PC-9 (cell line): ENCODE measurements around the gene HSPA8. TPM values are rescaled to one million over a fixed set of nuclear protein-coding genes. Genes with fewer than 3 reads are reported as not detected.
A peak's percentile ranks its signal among the peaks of the same experiment; 100 is the strongest.

ENCODE experiments used
- BruUV-seq: library from RNA; stranded (reverse); fragments of 400-500 nt; replicated peaks from 2 replicates; lab custom pipeline; 2021; lab: Mats Ljungman, UMichigan
- CTCF ChIA-PET: fragments of 300-600 bp; sonication (Branson Sonifier 250); formaldehyde crosslinking; loops from one replicate; lab custom pipeline; 2022; ENCODE audit warnings: antibody characterized with exemption; lab: Charles Lee
- POLR2A ChIA-PET: fragments of 300-600 bp; sonication (Branson Sonifier 250); formaldehyde crosslinking; loops from one replicate; lab custom pipeline; 2022; ENCODE audit warnings: antibody characterized with exemption; ENCODE audit not compliant: unreplicated experiment; lab: Charles Lee
- DNase-seq, 2 experiments: peaks; one replicate each; pipeline versions ENCODE4 v3.0.0 to v3.0.0-alpha.2; 2015 to 2022; ENCODE audit warnings: mixed read lengths in 1 of 2
- H2AFZ ChIP-seq: fragments of 200-600 bp; sonication (generic); 2 replicates; pipeline ENCODE4 v1.8.1; 2017; ENCODE audit warnings: antibody characterized with exemption
- H3F3A ChIP-seq: fragments of 200-600 bp; sonication (generic); 2 replicates; pipeline ENCODE4 v1.8.1; 2017; ENCODE audit warnings: antibody characterized with exemption, mild to moderate bottlenecking, low read depth; ENCODE audit not compliant: insufficient read depth
- H3K27ac ChIP-seq: fragments of 200-600 bp; sonication (generic); 2 replicates; pipeline ENCODE4 v1.6.1; 2016; ENCODE audit warnings: mixed run types
- H3K27me3 ChIP-seq: fragments of 200-600 bp; sonication (generic); 2 replicates; pipeline ENCODE4 v1.6.1; 2016; ENCODE audit warnings: low read depth, mixed run types; ENCODE audit not compliant: insufficient read depth
- H3K36me3 ChIP-seq: fragments of 200-600 bp; sonication (generic); 2 replicates; pipeline ENCODE4 v1.6.1; 2016; ENCODE audit warnings: low read depth, mixed run types
- H3K4me1 ChIP-seq: fragments of 200-600 bp; sonication (generic); replicated peaks from 2 replicates; pipeline ENCODE4 v1.6.1; 2016; ENCODE audit warnings: mixed run types; ENCODE audit not compliant: insufficient read depth
- H3K4me2 ChIP-seq: fragments of 200-600 bp; sonication (generic); 2 replicates; pipeline ENCODE4 v1.6.1; 2017; ENCODE audit warnings: mixed run types
- H3K4me3 ChIP-seq: fragments of 200-600 bp; sonication (generic); 2 replicates; pipeline ENCODE4 v1.6.1; 2016; ENCODE audit warnings: mixed run types
- H3K79me2 ChIP-seq: fragments of 200-600 bp; sonication (generic); 2 replicates; pipeline ENCODE4 v1.6.1; 2017; ENCODE audit warnings: low read depth, mixed run types
- H3K9me2 ChIP-seq: fragments of 200-600 bp; sonication (generic); 2 replicates; pipeline ENCODE4 v1.8.1; 2017; ENCODE audit warnings: mild to moderate bottlenecking; ENCODE audit not compliant: insufficient read depth
- H3K9me3 ChIP-seq: fragments of 200-600 bp; sonication (generic); 2 replicates; pipeline ENCODE4 v1.8.1; 2016; ENCODE audit warnings: low read depth; ENCODE audit not compliant: insufficient read depth
- H4K20me1 ChIP-seq: fragments of 200-600 bp; sonication (generic); 2 replicates; pipeline ENCODE4 v1.8.1; 2017; ENCODE audit not compliant: insufficient read depth
- EZH2 ChIP-seq: fragments of 200-600 bp; sonication (generic); IDR thresholded peaks from 2 replicates; pipeline ENCODE4 v1.8.0; 2017; ENCODE audit warnings: antibody characterized with exemption, low read depth
- intact Hi-C: fragments of 100-400 bp; cut with micrococcal nuclease; formaldehyde crosslinking; loops from one replicate; pipeline ENCODE4 v1.10.0; 2022; ENCODE audit not compliant: unreplicated experiment
- total RNA-seq: library from RNA; stranded (reverse); gene quantifications from 2 replicates; pipeline ENCODE4 v1.2.3, GENCODE V29; 2021
- TF ChIP-seq, protein P1 (sequence below): fragments of 200-600 bp; sonication (generic); conservative IDR thresholded peaks from 2 replicates; pipeline ENCODE4 v1.6.1; 2017; ENCODE audit warnings: mixed run types, antibody characterized with exemption, mild to moderate bottlenecking, moderate library complexity

The HSPA8 gene
- total RNA-seq, 1 experiment from 2014 or later = 1,103 TPM

- peaks cover 7% of the 10 kb centered on the region; the same call in 1 of the 2 replicates for H3F3A ChIP-seq
Measured at GRCh38 chr11:123103326-123103980, 41.5 kb upstream of the HSPA8 start.

GRCh38 chr11:123100379-123101085 is 38.6 kb upstream of the HSPA8 start:
- Histone ChIP-seq H3K79me2 (no peaks in the 10 kb centered on the region), H4K20me1 (no peaks in the 10 kb centered on the region), H3K4me2 (no peak overlapping the region), H3K4me1 (no peaks in the 10 kb centered on the region), H3K9me3 (no peaks in the 10 kb centered on the region), H3K27ac (no peak overlapping the region), H3K36me3 (no peaks in the 10 kb centered on the region), H3K9me2 (no peaks in the 10 kb centered on the region), H2AFZ (no peak overlapping the region), H3K4me3 (no peak overlapping the region), H3F3A (peaks cover 7% of the 10 kb centered on the region; the same call in 1 of the 2 replicates), H3K27me3 (no peaks in the 10 kb centered on the region)
- intact Hi-C loops = loop anchor here (5.0 to 10.0 kb wide), 3 partner anchors 38 to 604 kb away; partner anchors contain the start of gene HSPA8
- no TSS peak for BruUV-seq
- POLR2A ChIA-PET = no interaction called here
- no peak for DNase-seq
- CTCF ChIA-PET = no interaction called here
- no peak for TF ChIP-seq EZH2
- TF ChIP-seq, protein P1, sequence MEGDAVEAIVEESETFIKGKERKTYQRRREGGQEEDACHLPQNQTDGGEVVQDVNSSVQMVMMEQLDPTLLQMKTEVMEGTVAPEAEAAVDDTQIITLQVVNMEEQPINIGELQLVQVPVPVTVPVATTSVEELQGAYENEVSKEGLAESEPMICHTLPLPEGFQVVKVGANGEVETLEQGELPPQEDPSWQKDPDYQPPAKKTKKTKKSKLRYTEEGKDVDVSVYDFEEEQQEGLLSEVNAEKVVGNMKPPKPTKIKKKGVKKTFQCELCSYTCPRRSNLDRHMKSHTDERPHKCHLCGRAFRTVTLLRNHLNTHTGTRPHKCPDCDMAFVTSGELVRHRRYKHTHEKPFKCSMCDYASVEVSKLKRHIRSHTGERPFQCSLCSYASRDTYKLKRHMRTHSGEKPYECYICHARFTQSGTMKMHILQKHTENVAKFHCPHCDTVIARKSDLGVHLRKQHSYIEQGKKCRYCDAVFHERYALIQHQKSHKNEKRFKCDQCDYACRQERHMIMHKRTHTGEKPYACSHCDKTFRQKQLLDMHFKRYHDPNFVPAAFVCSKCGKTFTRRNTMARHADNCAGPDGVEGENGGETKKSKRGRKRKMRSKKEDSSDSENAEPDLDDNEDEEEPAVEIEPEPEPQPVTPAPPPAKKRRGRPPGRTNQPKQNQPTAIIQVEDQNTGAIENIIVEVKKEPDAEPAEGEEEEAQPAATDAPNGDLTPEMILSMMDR = no peak

More at GRCh38 chr11:123103326-123103980, 41.5 kb upstream of the HSPA8 start:
- Histone ChIP-seq H3K79me2 (no peaks in the 10 kb centered on the region), H3K36me3 (no peaks in the 10 kb centered on the region), H2AFZ (no peak overlapping the region), H3K27ac (no peak overlapping the region), H3K27me3 (no peaks in the 10 kb centered on the region), H4K20me1 (no peaks in the 10 kb centered on the region), H3K4me2 (no peak overlapping the region), H3K4me3 (no peak overlapping the region), H3K9me2 (no peaks in the 10 kb centered on the region), H3K4me1 (no peaks in the 10 kb centered on the region), H3K9me3 (no peaks in the 10 kb centered on the region)
- TF ChIP-seq, protein P1 = peak; percentile 82
- no peak for TF ChIP-seq EZH2
- ChIA-PET POLR2A (interaction anchor here (0.6 kb wide), 1 partner anchor 14 kb away, joined by 3 read pairs; no protein-coding TSS in a partner anchor), CTCF (interaction anchor here (0.5 to 1.9 kb wide), 10 partner anchors 21 to 304 kb away, joined by 3 to 15 read pairs (median 4); no protein-coding TSS in a partner anchor)
- DNase-seq = peak; percentile 33 to 60
- no TSS peak for BruUV-seq
- intact Hi-C loops = loop anchor here (2.0 to 10.0 kb wide), 5 partner anchors 41 to 601 kb away; partner anchors contain the start of gene HSPA8

DNA sequence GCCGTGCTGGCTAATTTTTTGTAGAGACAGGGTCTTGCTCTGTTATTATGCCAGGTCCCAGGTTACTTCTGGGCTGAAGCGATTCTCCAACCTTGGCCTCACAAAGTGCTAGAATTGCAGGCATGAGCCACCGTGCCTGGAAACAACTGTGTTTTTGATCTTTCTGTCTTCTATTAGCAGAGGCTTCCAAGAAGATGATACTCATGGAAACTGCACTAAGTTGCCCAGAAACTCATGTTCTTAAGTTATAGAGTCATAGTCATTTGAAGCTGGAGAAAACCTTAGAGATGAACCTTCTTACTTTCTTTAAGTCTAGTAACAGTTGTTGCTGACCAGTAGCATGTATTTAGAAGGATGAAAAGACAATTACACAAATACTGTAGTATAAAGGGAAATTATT is 37.1 kb upstream of the HSPA8 start:
- Histone ChIP-seq H3K27ac (no peak overlapping the region), H4K20me1 (no peaks in the 10 kb centered on the region), H3K4me2 (no peak overlapping the region), H3K27me3 (no peaks in the 10 kb centered on the region), H3K9me2 (no peaks in the 10 kb centered on the region), H3K79me2 (no peaks in the 10 kb centered on the region), H3K4me3 (no peak overlapping the region), H3K9me3 (no peaks in the 10 kb centered on the region), H3F3A (peaks cover 3% of the 10 kb centered on the region; the same call in 1 of the 2 replicates), H2AFZ (no peak overlapping the region), H3K36me3 (no peaks in the 10 kb centered on the region), H3K4me1 (no peaks in the 10 kb centered on the region)
- intact Hi-C loops = no loop called here
- no peak for DNase-seq
- TF ChIP-seq, protein P1 = no peak
- TF ChIP-seq EZH2 = no peak
- POLR2A ChIA-PET = interaction anchor here (0.6 kb wide), 1 partner anchor 43 kb away, joined by 4 read pairs; no protein-coding TSS in a partner anchor
- no TSS peak for BruUV-seq
- CTCF ChIA-PET = no interaction called here
